Measurements from ENCODE around the gene USP51.
"Not testable (repeated sequence)": the region's sequence is repeated elsewhere in the genome, so short reads cannot be mapped to it uniquely, and the experiment has no call there.

USP51 gene

DNA sequence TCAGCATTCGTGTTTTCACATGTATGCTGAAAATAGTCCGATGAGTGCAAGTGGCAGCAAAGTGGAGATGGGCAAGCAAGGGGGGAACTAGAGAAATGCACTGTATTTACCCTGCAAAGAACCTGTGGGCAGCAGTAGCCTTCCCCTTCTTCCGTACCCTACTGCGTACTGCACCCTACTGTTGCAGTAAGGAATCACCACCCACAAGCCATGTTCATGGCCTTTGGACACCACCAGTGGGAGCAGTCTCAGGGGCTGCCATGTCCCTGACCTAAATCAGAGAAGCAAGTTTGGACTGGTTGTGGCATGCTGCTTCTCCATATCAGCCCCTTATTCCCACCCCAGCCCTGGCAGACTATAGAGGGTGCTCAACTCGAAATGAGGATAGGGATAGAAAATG is 25.6 kb downstream of the USP51 start:
- not testable (repeated sequence) for DNase-seq

DNA sequence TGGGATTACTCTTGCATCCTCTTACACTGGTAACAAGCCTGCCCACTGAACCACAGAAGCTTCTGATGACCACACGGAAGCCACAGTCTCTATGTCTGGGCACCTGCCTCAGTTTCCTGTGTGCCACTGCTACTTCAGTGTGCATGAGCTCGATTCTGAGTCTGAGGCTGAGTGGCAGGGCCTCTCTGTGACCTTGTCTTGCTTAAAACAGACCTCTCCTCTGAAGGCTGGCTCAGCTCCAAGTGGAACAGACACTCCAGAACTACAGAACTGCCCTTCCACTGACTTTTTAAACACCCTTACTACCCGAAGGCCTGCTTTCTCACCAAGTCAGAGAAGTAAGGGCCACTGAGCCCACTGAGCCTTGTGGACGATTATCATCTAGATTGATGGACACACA is 29.7 kb downstream of the USP51 start:
- not testable (repeated sequence) for DNase-seq

DNA sequence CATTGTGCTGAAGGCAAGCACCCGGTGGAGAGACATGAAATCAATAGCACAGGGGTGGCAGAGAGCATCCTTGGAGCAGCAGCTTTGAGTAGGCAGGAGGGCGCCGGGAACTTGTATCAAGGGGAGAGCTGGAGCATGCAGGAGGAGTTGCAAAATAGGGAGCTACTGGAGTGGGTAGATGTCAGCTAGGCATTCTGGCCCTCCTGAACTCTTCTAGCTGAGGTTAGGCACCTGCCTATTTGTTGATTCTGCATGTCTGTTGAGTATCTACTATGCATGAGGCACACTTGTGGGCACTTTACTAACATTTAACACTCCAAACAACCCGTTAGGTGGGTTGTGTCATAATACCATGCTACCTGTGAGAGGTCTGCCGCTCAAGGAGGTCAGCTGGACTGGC is 30.2 kb downstream of the USP51 start:
- DNase-seq = not testable (repeated sequence)

DNA sequence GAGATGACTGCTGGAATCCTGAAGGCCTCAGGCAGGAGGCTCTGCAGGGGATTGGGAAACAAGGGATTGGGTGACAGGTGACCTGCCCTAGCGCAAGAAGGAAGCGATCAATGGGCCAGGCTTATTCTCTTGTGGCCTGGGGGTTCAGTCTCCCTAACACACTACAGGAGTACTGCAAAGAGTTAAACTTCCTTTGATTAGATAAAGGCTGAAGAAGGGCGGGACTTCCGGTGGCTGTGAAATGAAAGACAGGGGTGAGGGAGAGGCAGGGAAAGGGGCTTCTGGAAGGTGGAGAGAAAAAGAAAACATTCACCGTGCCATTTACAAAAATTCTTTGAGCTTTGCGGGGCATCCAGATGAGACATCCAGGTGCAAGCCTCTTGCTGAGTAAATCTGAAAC is 33.9 kb downstream of the USP51 start:
- DNase-seq = not testable (repeated sequence)

DNA sequence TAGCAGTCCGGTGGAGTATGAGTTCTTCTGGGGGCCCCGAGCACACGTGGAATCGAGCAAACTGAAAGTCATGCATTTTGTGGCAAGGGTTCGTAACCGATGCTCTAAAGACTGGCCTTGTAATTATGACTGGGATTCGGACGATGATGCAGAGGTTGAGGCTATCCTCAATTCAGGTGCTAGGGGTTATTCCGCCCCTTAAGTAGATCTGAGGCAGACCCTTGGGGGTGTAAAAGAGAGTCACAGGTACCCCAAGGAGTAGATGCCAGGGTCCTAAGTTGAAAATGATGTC is 36.9 kb downstream of the USP51 start:
- no peak for DNase-seq

DNA sequence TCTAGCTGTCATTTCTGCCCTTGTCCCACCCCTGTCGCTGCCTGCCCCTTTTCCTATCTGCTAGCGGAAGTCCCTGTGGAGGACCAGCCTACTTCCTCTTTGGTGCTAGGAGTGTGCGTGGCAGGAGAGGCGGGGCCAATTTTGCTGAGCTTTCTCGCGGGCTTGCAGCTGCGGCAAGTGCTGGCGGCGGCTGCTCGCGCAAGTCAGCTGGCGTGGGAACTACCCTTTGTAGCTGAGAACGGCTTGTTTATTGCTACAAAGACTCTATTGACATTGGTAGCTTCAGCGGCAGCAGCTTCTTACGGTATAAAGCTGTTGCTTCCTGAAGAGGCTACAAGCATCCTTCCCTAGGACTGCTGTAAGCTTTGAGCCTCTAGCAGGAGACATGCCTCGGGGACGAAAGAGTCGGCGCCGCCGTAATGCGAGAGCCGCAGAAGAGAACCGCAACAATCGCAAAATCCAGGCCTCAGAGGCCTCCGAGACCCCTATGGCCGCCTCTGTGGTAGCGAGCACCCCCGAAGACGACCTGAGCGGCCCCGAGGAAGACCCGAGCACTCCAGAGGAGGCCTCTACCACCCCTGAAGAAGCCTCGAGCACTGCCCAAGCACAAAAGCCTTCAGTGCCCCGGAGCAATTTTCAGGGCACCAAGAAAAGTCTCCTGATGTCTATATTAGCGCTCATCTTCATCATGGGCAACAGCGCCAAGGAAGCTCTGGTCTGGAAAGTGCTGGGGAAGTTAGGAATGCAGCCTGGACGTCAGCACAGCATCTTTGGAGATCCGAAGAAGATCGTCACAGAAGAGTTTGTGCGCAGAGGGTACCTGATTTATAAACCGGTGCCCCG is 37.4 kb downstream of the USP51 start, which contains the start of gene MAGEH1:
Gene MAGEH1, plus strand, starts transcription at position 138 of the 843 bp plus-strand sequence. Its CDS starts 248 bp downstream, at position 386.
- DNase-seq = peak; percentile 82

DNA sequence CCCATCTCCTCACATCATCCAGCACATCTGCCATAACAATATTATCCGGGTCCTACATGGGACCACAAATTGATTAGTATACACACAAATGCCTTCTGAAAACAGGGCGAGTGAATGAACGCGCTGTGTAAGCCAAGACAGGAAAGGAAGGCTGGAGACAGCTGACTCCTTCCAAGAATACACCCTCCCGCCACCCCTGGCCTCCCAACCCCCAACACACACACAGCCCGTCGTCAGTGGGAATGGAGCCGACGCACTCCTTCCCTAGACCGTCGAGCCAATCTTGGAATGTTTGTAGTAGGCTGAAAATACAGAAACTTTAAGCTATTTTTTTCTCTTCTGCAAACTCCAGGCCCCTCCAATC is 38.0 kb downstream of the USP51 start:
- DNase-seq = no peak

DNA sequence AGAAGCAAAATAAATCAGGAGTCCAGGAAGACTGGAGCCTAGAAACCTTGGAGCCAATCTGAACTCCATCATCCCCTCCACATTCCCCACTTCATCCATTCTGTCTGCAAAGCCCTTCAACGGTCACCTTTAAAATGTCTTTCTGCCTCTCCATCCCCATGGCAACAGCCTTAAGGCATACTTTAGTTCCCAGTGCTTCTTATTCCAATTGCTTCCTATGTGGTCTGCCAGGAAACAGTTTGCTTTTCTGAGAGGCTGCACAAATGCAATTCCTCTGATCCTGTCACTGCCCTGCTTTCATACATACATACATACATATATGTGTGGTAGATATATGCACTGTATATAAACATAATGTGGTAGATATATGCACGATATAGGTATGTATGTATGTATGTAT is 38.5 kb downstream of the USP51 start:
- no peak for DNase-seq

DNA sequence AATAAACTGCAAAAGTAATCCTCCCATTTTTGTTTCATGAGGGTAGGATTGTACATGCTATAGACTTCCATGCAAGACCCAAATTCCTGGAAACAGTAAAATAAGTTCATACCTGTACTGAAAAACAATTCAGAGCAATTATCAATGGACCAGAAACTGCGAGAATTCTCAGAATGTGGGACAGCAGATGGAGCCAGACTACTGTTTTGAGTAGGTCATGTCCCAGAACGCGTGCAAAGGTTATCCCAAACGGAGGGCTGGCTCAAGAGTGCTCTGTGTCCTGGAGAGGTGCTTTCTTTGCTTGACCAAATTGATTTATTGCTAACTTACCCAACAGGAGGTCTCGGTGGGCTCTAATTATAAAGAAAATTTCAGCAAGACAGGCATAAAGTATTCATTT is 39.4 kb downstream of the USP51 start:
- no peak for DNase-seq

DNA sequence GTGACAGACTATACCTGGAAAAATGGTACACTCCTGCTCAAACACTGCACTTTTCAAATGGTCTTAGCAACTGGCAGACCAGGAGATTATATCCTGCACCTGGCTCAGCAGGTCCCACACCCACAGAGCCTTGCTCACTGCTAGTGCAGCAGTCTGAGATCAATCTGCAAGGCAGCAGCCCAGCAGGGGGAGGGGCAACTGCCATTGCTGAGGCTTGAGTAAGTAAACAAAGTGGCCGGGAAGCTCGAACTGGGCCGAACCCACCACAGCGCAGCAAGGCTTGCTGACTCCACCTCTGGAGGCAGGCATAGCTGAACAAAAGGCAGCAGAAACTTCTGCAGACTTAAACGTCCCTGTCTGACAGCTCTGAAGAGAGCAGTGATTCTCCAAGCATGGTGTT is 46.2 kb downstream of the USP51 start:
- not testable (repeated sequence) for DNase-seq
